ENCODE results near the gene MED28. TPM values are rescaled to one million over a fixed set of nuclear protein-coding genes. Genes with fewer than 3 reads are reported as not detected.

The MED28 gene
- total RNA-seq, 1 donor from 2014 or later, result 71.9 TPM

DNA sequence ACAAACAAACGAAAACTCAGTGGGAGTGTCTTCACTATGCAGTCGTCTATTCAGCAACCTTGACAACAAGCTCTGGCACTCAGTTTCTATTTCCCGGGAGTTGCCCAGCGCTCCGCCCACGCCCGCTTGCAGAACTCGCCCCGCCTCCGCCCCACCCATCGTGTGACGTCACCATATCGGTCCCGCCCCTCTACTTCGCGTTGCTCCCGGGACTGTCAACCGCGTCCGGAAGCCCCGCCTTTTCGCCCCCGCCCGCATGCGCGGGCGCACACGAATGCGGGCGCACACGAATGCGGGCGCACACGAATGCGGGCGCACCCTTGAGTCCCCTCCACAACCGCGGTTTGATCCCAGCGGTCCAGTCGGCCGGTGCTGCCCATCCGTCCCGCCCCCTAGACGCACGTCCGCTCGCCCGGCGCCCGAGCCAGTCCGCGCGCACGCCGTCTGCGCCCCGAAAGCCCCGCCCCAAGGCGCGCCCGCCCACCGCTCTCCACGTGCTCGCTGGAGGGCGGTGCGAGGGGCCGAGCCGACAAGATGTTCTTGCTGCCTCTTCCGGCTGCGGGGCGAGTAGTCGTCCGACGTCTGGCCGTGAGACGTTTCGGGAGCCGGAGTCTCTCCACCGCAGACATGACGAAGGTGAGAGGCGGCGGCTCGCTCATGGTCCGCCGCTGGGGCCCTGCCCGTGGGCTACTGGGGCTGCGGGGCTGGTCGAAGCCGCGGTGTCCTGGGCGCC, 37.3 kb upstream of the MED28 start, which contains the start of gene LAP3:
Gene LAP3, plus strand, starts transcription at position 267 of the 733 bp plus-strand sequence. Its CDS starts 268 bp downstream, at position 535.
- DNase-seq (peak; percentile 99), ATAC-seq (ENCODE audit: low read depth) (peak; percentile 90)
- TF ChIP-seq, protein P1, sequence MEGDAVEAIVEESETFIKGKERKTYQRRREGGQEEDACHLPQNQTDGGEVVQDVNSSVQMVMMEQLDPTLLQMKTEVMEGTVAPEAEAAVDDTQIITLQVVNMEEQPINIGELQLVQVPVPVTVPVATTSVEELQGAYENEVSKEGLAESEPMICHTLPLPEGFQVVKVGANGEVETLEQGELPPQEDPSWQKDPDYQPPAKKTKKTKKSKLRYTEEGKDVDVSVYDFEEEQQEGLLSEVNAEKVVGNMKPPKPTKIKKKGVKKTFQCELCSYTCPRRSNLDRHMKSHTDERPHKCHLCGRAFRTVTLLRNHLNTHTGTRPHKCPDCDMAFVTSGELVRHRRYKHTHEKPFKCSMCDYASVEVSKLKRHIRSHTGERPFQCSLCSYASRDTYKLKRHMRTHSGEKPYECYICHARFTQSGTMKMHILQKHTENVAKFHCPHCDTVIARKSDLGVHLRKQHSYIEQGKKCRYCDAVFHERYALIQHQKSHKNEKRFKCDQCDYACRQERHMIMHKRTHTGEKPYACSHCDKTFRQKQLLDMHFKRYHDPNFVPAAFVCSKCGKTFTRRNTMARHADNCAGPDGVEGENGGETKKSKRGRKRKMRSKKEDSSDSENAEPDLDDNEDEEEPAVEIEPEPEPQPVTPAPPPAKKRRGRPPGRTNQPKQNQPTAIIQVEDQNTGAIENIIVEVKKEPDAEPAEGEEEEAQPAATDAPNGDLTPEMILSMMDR (IDR thresholded peaks at IDR 0.05), result no peak
- Mint-ChIP-seq H3K4me1 (peaks cover 32% of the 10 kb centered on the region), H3K27ac (peak within 1 kb of the TSS; percentile 92), H3K27me3 (no peaks in the 10 kb centered on the region), H3K36me3 (ENCODE audit: low read depth) (peaks cover 23% of the 10 kb centered on the region), H3K9me3 (no peaks in the 10 kb centered on the region), H3K4me3 (peak within 1 kb of the TSS; percentile 89)
- intact Hi-C loops (cut with micrococcal nuclease), result loop anchor here (1.0 to 5.0 kb wide), 9 partner anchors 18 to 1350 kb away; partner anchors contain the start of genes DCAF16, LCORL, MED28 and NCAPG
- ChIA-PET CTCF (interaction anchor here (1.1 kb wide), 1 partner anchor 38 kb away, joined by 3 read pairs; no protein-coding TSS in a partner anchor), POLR2A (interaction anchor here (1.0 to 4.9 kb wide), 4 partner anchors 15 to 445 kb away, joined by 3 to 75 read pairs (median 14); partner anchors contain the start of gene MED28)

DNA sequence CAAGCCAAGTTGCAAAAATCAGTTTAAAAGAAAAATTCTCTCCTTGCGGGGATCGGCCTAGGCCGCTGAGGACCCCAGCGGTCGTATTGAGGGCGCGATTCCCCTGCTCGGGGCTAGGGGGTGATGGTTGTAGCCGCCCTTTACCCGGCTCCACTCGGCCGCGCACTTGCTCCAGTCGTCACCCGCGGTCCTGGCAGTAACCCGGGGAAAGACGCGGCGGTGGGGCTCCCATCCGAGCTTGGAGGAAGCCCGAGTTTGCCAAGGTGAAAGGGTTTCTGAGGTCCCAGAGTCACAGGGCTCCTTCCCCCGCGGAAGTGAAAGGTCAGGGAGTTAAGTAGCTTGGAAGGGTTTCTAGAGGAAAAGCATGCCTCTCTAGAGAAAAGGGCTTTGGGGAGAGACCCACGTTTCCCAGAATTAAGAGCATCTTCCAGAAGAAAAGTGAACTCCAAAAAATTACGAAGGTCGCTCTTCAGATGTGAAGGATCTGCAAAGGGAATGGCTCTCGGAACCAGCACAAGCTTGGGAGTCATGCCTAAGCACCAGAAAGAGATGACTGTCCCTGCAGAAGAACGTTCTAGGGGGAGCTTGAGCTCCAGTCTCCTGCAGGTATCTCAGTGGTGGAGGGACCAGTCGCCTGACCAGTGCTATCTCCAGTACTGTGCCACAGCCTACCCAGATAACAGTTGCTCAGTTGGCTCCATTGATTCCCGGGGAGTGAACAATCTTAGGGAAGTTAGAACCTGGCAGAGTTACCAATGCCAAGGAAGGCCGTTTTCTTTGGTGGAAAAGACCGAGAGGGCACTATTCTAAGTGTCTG, 36.6 kb upstream of the MED28 start:
- TF ChIP-seq, protein P1 (IDR thresholded peaks at IDR 0.05), result no peak
- peak overlapping the region; percentile 92 for H3K27ac Mint-ChIP-seq
- DNase-seq, result no peak
- POLR2A ChIA-PET, result interaction anchor here (0.6 to 4.9 kb wide), 6 partner anchors 15 to 444 kb away, joined by 3 to 75 read pairs (median 8); partner anchors contain the start of gene MED28
- ATAC-seq (ENCODE audit: low read depth), result peak; percentile 13
- intact Hi-C loops (cut with micrococcal nuclease), result loop anchor here (1.0 to 5.0 kb wide), 9 partner anchors 17 to 1351 kb away; partner anchors contain the start of genes DCAF16, LCORL, MED28 and NCAPG
- peaks cover 31% of the 10 kb centered on the region for H3K36me3 Mint-ChIP-seq (ENCODE audit: low read depth)
- peaks cover 32% of the 10 kb centered on the region for H3K4me1 Mint-ChIP-seq
- no peaks in the 10 kb centered on the region for H3K27me3 Mint-ChIP-seq
- H3K9me3 Mint-ChIP-seq, result no peaks in the 10 kb centered on the region
- CTCF ChIA-PET, result interaction anchor here (0.6 to 1.2 kb wide), 3 partner anchors 37 to 240 kb away, joined by 3 read pairs; no protein-coding TSS in a partner anchor
- peak overlapping the region; percentile 89 for H3K4me3 Mint-ChIP-seq

DNA sequence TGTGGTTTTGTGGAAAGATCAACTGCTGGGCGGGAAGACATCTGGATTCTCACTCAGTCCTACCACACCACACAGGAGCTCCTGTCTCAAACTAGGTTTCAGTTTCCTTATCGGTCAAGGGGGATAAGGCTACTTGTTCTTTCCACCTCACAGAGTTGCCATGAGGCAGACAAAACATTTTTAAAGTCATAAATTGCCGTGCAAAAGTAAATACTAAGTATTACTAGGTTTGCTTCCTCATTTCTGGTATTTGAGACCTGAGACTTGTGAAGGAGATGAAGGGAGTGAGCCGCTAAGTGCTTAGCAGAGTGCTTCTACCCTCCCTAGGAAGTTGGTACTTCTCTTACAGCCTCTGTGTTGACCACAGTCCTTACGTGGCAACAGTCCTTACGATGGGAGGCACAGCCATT, 36.0 kb upstream of the MED28 start:
- POLR2A ChIA-PET, result interaction anchor here (0.6 to 4.9 kb wide), 6 partner anchors 14 to 444 kb away, joined by 3 to 75 read pairs (median 8); partner anchors contain the start of gene MED28
- peaks cover 32% of the 10 kb centered on the region for H3K4me1 Mint-ChIP-seq
- peak overlapping the region; percentile 92 for H3K27ac Mint-ChIP-seq
- H3K36me3 Mint-ChIP-seq (ENCODE audit: low read depth), result peaks cover 37% of the 10 kb centered on the region
- intact Hi-C loops (cut with micrococcal nuclease), result loop anchor here (5.0 kb wide), 1 partner anchor 1351 kb away; the partner anchor contains the start of gene TAPT1
- no peak for DNase-seq
- TF ChIP-seq, protein P1 (IDR thresholded peaks at IDR 0.05), result no peak
- CTCF ChIA-PET, result interaction anchor here (1.1 to 1.2 kb wide), 2 partner anchors 37 to 55 kb away, joined by 3 read pairs; no protein-coding TSS in a partner anchor
- no peaks in the 10 kb centered on the region for H3K9me3 Mint-ChIP-seq
- no peaks in the 10 kb centered on the region for H3K27me3 Mint-ChIP-seq
- ATAC-seq (ENCODE audit: low read depth), result no peak
- peak overlapping the region; percentile 89 for H3K4me3 Mint-ChIP-seq

DNA sequence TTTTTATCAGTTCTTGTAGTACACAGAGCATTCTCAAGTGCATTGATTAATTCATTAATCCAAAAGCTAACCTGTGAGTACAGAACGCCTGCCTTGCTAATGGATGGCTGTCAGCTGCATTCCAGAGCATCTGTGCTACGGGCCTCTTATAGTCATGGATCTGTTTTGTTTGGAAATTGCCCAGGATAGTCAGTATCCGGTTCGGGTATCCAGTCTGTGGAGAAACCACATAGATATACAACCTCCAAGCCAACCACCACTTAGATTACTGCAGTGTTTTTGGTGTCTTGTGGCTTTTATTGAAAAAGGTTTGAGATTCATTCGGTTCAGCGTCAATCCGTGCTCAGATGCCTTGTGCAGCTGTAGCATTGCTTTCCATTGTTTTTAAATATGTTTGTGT, 33.5 kb upstream of the MED28 start:
- no peak for DNase-seq
- Mint-ChIP-seq H3K27ac (no peak overlapping the region), H3K27me3 (no peaks in the 10 kb centered on the region), H3K36me3 (ENCODE audit: low read depth) (peaks cover 61% of the 10 kb centered on the region), H3K4me3 (no peak overlapping the region), H3K4me1 (peaks cover 32% of the 10 kb centered on the region), H3K9me3 (no peaks in the 10 kb centered on the region)
- intact Hi-C loops (cut with micrococcal nuclease), result no loop called here
- ATAC-seq (ENCODE audit: low read depth), result no peak
- ChIA-PET CTCF (no interaction called here), POLR2A (no interaction called here)
- TF ChIP-seq, protein P1 (IDR thresholded peaks at IDR 0.05), result no peak
